Nephron progenitor cell (in vitro differentiated cells): Measurements from ENCODE around the gene FAM227B.
"Not testable (repeated sequence)": the region's sequence is repeated elsewhere in the genome, so short reads cannot be mapped to it uniquely, and the experiment has no call there.

Source experiments
- DNase-seq: peaks from one replicate; pipeline ENCODE4 v3.0.0; 2021
- H3K27ac Mint-ChIP-seq: 2 replicates; pipeline ENCODE4 v1.8.0; 2021; ENCODE audit warnings: mild to moderate bottlenecking, moderate library complexity, mixed read lengths
- H3K27me3 Mint-ChIP-seq: 2 replicates; pipeline ENCODE4 v1.8.0; 2021; ENCODE audit warnings: mild to moderate bottlenecking, low read depth, mixed read lengths; ENCODE audit not compliant: poor library complexity
- H3K36me3 Mint-ChIP-seq: 2 replicates; pipeline ENCODE4 v1.8.0; 2021; ENCODE audit warnings: low read depth, mixed read lengths
- H3K4me1 Mint-ChIP-seq: 2 replicates; pipeline ENCODE4 v1.8.0; 2021; ENCODE audit warnings: mixed read lengths
- H3K4me3 Mint-ChIP-seq: 2 replicates; pipeline ENCODE4 v1.8.0; 2021; ENCODE audit warnings: mild to moderate bottlenecking, moderate library complexity, mixed read lengths
- H3K9me3 Mint-ChIP-seq: 2 replicates; pipeline ENCODE4 v1.8.0; 2021; ENCODE audit warnings: mild to moderate bottlenecking, moderate library complexity, mixed read lengths
- CTCF ChIP-seq: fragments of 200-600 bp; sonication (generic); IDR thresholded peaks from 2 replicates; pipeline ENCODE4 v1.5.0; 2021; ENCODE audit warnings: antibody characterized with exemption

Gene FAM227B

GRCh38 chr15:49415149-49415548 lies 205.5 kb downstream of the FAM227B start:
- no peak for DNase-seq
- H3K36me3 Mint-ChIP-seq: no peaks in the 10 kb centered on the region
- no peak overlapping the region for H3K4me3 Mint-ChIP-seq
- H3K4me1 Mint-ChIP-seq: no peaks in the 10 kb centered on the region
- H3K27me3 Mint-ChIP-seq: no peaks in the 10 kb centered on the region
- no peak for TF ChIP-seq CTCF
- H3K27ac Mint-ChIP-seq: no peak overlapping the region
- H3K9me3 Mint-ChIP-seq: peaks cover 7% of the 10 kb centered on the region

- DNase-seq: no peak
- no peak for TF ChIP-seq CTCF
- no peaks in the 10 kb centered on the region for H3K4me1 Mint-ChIP-seq
- H3K4me3 Mint-ChIP-seq: no peak overlapping the region
- H3K9me3 Mint-ChIP-seq: peaks cover 7% of the 10 kb centered on the region
- no peaks in the 10 kb centered on the region for H3K27me3 Mint-ChIP-seq
- no peaks in the 10 kb centered on the region for H3K36me3 Mint-ChIP-seq
- no peak overlapping the region for H3K27ac Mint-ChIP-seq
These were observed 207.8 kb downstream of the FAM227B start for GRCh38 chr15:49412797-49413196.

- no peaks in the 10 kb centered on the region for H3K4me1 Mint-ChIP-seq
- H3K27me3 Mint-ChIP-seq: no peaks in the 10 kb centered on the region
- no peaks in the 10 kb centered on the region for H3K36me3 Mint-ChIP-seq
- no peak for DNase-seq
- H3K4me3 Mint-ChIP-seq: no peak overlapping the region
- no peak for TF ChIP-seq CTCF
- no peak overlapping the region for H3K27ac Mint-ChIP-seq
- H3K9me3 Mint-ChIP-seq: no peaks in the 10 kb centered on the region
These were observed 210.0 kb downstream of the FAM227B start for GRCh38 chr15:49410641-49411040.

GRCh38 chr15:49406352-49407118 lies 214.1 kb downstream of the FAM227B start:
- no peak for TF ChIP-seq CTCF
- H3K27ac Mint-ChIP-seq: no peak overlapping the region
- no peak overlapping the region for H3K4me3 Mint-ChIP-seq
- no peaks in the 10 kb centered on the region for H3K27me3 Mint-ChIP-seq
- H3K9me3 Mint-ChIP-seq: peaks cover 8% of the 10 kb centered on the region
- DNase-seq: no peak
- H3K4me1 Mint-ChIP-seq: no peaks in the 10 kb centered on the region
- no peaks in the 10 kb centered on the region for H3K36me3 Mint-ChIP-seq

- H3K4me3 Mint-ChIP-seq, DNase-seq, H3K36me3 Mint-ChIP-seq, H3K27me3 Mint-ChIP-seq, H3K27ac Mint-ChIP-seq, H3K4me1 Mint-ChIP-seq: not testable (repeated sequence)
- peaks cover 11% of the 10 kb centered on the region for H3K9me3 Mint-ChIP-seq
These were observed 217.9 kb downstream of the FAM227B start for GRCh38 chr15:49402515-49403296.

GRCh38 chr15:49387471-49387870 lies 233.1 kb downstream of the FAM227B start:
- H3K4me1 Mint-ChIP-seq: no peaks in the 10 kb centered on the region
- no peak for DNase-seq
- no peak overlapping the region for H3K27ac Mint-ChIP-seq
- H3K27me3 Mint-ChIP-seq: no peaks in the 10 kb centered on the region
- H3K4me3 Mint-ChIP-seq: no peak overlapping the region
- no peaks in the 10 kb centered on the region for H3K36me3 Mint-ChIP-seq
- no peaks in the 10 kb centered on the region for H3K9me3 Mint-ChIP-seq
- no peak for TF ChIP-seq CTCF
